Transverse colon (tissue), 4 donors: Measurements from ENCODE around the gene MPL. TPM values are rescaled to one million over a fixed set of nuclear protein-coding genes. Genes with fewer than 3 reads are reported as not detected.

Experiments
- DNase-seq: peaks from one replicate; pipeline ENCODE4 v3.0.0-alpha.2; 2019
- H3K27ac ChIP-seq, 4 donors: fragments of 200-600 bp; sonication (generic); 2 replicates each; pipeline ENCODE4 v1.5.1; 2016 to 2018; ENCODE audit warnings: inconsistent platforms in 4 of 4
- H3K27me3 ChIP-seq: fragments of 200-600 bp; sonication (generic); 2 replicates; pipeline ENCODE4 v1.5.1; 2017; ENCODE audit warnings: inconsistent platforms
- H3K36me3 ChIP-seq, 4 donors: fragments of 200-600 bp; sonication (generic); 2 replicates each; pipeline ENCODE4 v1.5.1; 2017 to 2019; ENCODE audit warnings: inconsistent platforms in 4 of 4
- H3K4me1 ChIP-seq, 4 donors: fragments of 200-600 bp; sonication (generic); 2 replicates each; pipeline ENCODE4 v1.5.1; 2017 to 2020; ENCODE audit warnings: inconsistent platforms in 4 of 4
- H3K4me3 ChIP-seq, 4 donors: fragments of 200-600 bp; sonication (generic); 1 replicate in 1 of 4; 2 replicates in 3 of 4; pipeline versions ENCODE4 v1.5.1 to v1.6.1; 2017 to 2019; ENCODE audit warnings: inconsistent platforms in 4 of 4
- H3K9me3 ChIP-seq, 2 donors: fragments of 200-600 bp; sonication (generic); 2 replicates each; pipeline ENCODE4 v1.5.1; 2017 to 2019; ENCODE audit warnings: inconsistent platforms in 2 of 2
- EP300 ChIP-seq: sonication (generic); formaldehyde crosslinking; IDR thresholded peaks from one replicate; pipeline ENCODE4 v1.6.1; 2017; ENCODE audit warnings: antibody characterized with exemption, low read depth
- POLR2A ChIP-seq: fragments of 450-650 bp; IDR thresholded peaks from one replicate; pipeline ENCODE4 v1.6.1; 2016; ENCODE audit warnings: antibody characterized with exemption, mild to moderate bottlenecking, moderate library complexity
- POLR2AphosphoS5 ChIP-seq, 3 donors: sonication (generic); formaldehyde crosslinking; IDR thresholded peaks; one replicate each; pipeline ENCODE4 v1.6.1; 2016; ENCODE audit warnings: antibody characterized with exemption in 3 of 3
- WGBS, 2 donors: methylation state at CpG; one replicate each; pipeline ENCODE4 v1.1.5; 2018; ENCODE audit warnings: low coverage in 1 of 2; 5-methylcytosine and 5-hydroxymethylcytosine counted together
- in situ Hi-C, 4 donors: fragments of 200-750 bp; cut with MboI; loops; one replicate each; pipeline versions ENCODE4 v1.15.0 to v1.15.1; 2017; ENCODE audit warnings: low sequenced_read_pairs in 3 of 4, low pct_ligation_motif_present in 1 of 4, low pct_unique_long_range_greater_than_20kb in 1 of 4
- intact Hi-C: fragments of 100-400 bp; cut with DNase I; formaldehyde crosslinking; loops from one replicate; pipeline ENCODE4 v1.15.1; 2023; ENCODE audit warnings: low total_unique reads
- total RNA-seq, 4 donors: library from RNA; depleted of rRNA; stranded (reverse); fragments of >200 nt; gene quantifications; one replicate each; pipeline ENCODE4 v1.1.0, GENCODE V29; 2016
- TF ChIP-seq, protein P1 (sequence below), 5 experiments: fragments of 200-600 bp in 3 of 5; fragments of 450-650 bp in 2 of 5; sonication (generic) in 3 of 5; IDR thresholded peaks; 1 replicate in 2 of 5; 2 replicates in 3 of 5; pipeline ENCODE4 v1.5.1; 2016 to 2017; ENCODE audit warnings: antibody characterized with exemption in 5 of 5, inconsistent platforms in 3 of 5, mild to moderate bottlenecking in 2 of 5, moderate library complexity in 1 of 5

MPL gene
- total RNA-seq, 4 donors from 2014 or later, result 0.32 TPM; not detected in 3

DNA sequence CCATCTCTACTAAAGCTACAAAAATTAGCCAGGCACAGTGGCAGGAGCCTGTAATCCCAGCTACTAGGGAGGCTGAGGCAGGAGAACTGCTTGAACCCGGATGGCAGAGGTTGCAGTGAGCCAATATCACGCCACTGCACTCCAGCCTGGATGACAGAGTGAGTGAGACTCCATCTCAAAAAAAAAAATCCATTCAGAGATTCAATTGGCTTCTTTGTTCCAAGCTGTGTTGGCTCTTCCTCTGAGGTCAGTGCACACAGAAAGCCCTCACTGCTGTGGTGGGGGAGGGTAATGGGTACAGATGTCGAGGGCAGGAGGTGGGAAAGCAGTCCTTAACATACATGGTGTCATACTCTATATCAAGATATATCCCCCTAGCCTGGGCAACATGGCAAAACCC, 22.1 kb upstream of the MPL start:
- Histone ChIP-seq H3K4me3 (no peak overlapping the region), H3K27me3 (no peaks in the 10 kb centered on the region), H3K27ac (no peak overlapping the region), H3K36me3 (no peaks in the 10 kb centered on the region), H3K4me1 (peaks cover 0 to 13% (median 7%) of the 10 kb centered on the region in 4 donors), H3K9me3 (no peaks in the 10 kb centered on the region)
- TF ChIP-seq POLR2A (no peak), POLR2AphosphoS5 (IDR thresholded peaks at IDR 0.05) (no peak), EP300 (no peak)
- TF ChIP-seq, protein P1, sequence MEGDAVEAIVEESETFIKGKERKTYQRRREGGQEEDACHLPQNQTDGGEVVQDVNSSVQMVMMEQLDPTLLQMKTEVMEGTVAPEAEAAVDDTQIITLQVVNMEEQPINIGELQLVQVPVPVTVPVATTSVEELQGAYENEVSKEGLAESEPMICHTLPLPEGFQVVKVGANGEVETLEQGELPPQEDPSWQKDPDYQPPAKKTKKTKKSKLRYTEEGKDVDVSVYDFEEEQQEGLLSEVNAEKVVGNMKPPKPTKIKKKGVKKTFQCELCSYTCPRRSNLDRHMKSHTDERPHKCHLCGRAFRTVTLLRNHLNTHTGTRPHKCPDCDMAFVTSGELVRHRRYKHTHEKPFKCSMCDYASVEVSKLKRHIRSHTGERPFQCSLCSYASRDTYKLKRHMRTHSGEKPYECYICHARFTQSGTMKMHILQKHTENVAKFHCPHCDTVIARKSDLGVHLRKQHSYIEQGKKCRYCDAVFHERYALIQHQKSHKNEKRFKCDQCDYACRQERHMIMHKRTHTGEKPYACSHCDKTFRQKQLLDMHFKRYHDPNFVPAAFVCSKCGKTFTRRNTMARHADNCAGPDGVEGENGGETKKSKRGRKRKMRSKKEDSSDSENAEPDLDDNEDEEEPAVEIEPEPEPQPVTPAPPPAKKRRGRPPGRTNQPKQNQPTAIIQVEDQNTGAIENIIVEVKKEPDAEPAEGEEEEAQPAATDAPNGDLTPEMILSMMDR (IDR thresholded peaks at IDR 0.05), result no peak
- 90 to 100% methylated on average over 1 to 3 of the region's 3 CpGs for WGBS, 2 donors
- intact Hi-C loops (no loop called here), in situ Hi-C loops (no loop called here)
- DNase-seq, result no peak

DNA sequence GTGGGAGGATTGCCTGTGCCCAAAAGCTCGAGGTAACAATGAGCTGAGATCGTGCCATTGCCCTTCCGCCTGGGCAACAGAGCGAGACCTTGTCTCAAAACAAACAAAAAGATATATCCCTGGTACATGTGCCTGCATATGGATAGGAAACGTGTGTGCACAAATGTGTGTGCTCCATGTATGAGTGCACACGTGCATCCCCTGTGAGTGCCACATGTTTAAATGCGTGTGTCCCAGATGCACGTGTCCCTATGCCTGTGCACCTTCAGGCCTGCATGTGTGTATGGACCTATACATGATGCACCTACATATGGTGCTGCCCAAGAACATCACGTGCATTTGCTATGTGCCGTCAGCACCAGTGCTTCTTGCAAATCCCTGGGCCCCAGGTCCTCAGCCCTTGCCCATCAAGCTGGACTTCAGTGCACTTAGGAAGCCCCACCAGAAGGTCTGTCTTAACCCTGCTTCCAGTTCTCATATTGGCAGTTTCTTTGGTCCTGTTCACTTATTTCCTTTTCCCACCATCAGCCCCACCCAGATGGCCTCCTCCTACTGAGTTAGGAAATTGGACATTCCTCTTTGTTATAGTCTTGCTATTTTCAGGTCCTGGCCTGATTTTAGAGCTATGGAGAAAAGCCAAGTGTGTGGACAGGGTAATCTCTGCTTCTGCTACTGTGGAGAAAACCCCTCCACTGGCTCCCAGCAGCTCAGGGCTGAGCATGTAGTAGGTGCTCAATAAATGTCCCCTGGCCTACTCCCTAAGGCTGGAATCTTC, 21.5 kb upstream of the MPL start:
- H3K9me3 ChIP-seq, result no peaks in the 10 kb centered on the region
- peaks cover 0 to 13% (median 7%) of the 10 kb centered on the region in 4 donors for H3K4me1 ChIP-seq
- H3K27me3 ChIP-seq, result no peaks in the 10 kb centered on the region
- no peaks in the 10 kb centered on the region for H3K36me3 ChIP-seq
- TF ChIP-seq POLR2AphosphoS5 (IDR thresholded peaks at IDR 0.05) (no peak), EP300 (no peak), POLR2A (no peak)
- TF ChIP-seq, protein P1 (IDR thresholded peaks at IDR 0.05), result no peak
- H3K4me3 ChIP-seq, result no peak overlapping the region
- H3K27ac ChIP-seq, result no peak overlapping the region
- no peak for DNase-seq
- intact Hi-C loops (no loop called here), in situ Hi-C loops (no loop called here)
- WGBS, 2 donors, result 76 to 87% methylated on average over 3 to 10 of the region's 10 CpGs

DNA sequence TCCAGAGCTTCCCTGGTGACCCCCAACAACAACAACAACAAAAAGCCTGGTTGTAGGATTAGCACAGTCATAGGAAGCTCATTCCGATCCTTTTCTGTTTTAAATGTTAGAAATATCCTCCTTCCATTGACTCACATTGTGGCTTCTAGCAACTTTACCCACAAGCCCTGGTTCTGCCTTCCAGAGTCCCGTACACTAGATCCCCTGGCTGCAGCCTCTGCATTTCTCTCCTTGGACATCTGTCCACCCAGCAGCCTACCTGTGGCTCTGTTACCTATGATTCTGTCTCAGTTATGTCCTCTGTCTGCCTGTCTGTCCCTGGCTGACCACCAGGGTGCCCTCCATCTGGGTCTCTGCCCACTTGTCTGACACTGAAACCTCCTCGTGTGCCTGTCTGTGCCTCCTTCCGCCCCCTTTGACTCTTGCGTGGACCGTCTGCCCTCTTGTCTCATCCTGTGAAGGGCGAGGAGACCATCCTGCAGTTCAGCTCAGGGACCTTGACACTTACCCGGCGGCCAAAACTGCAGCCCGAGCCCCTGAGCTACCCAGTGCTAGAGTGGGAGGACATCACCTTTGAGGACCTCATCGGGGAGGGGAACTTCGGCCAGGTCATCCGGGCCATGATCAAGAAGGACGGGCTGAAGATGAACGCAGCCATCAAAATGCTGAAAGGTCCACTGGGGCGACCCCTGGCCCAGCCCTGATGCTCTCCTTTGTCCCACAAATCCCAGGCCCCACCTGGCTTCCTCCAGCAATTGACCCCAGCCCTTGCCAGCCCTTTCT, 20.7 kb upstream of the MPL start:
- DNase-seq, result no peak
- no peak overlapping the region for H3K4me3 ChIP-seq
- H3K36me3 ChIP-seq, result no peaks in the 10 kb centered on the region
- peaks cover 0 to 13% (median 7%) of the 10 kb centered on the region in 4 donors for H3K4me1 ChIP-seq
- TF ChIP-seq POLR2A (no peak), EP300 (no peak), POLR2AphosphoS5 (IDR thresholded peaks at IDR 0.05) (no peak)
- TF ChIP-seq, protein P1 (IDR thresholded peaks at IDR 0.05), result no peak
- no peaks in the 10 kb centered on the region for H3K9me3 ChIP-seq
- in situ Hi-C loops, result no loop called here
- H3K27ac ChIP-seq, result no peak overlapping the region
- WGBS, 2 donors, result 84 to 100% methylated on average over 2 to 16 of the region's 16 CpGs
- intact Hi-C loops, result no loop called here
- no peaks in the 10 kb centered on the region for H3K27me3 ChIP-seq

- peaks cover 0 to 13% (median 7%) of the 10 kb centered on the region in 4 donors for H3K4me1 ChIP-seq
- no peak overlapping the region for H3K27ac ChIP-seq
- TF ChIP-seq, protein P1 (IDR thresholded peaks at IDR 0.05), result no peak
- no peak for TF ChIP-seq POLR2AphosphoS5 (IDR thresholded peaks at IDR 0.05)
- TF ChIP-seq POLR2A, result no peak
- no peak for TF ChIP-seq EP300
- in situ Hi-C loops (no loop called here), intact Hi-C loops (no loop called here)
- WGBS, 2 donors, result 90% methylated on average over 15 of the region's 15 CpGs; no CpG with 5 or more reads in 1 of the 2 donors
- no peaks in the 10 kb centered on the region for H3K36me3 ChIP-seq
- no peaks in the 10 kb centered on the region for H3K27me3 ChIP-seq
- no peak overlapping the region for H3K4me3 ChIP-seq
- H3K9me3 ChIP-seq, result no peaks in the 10 kb centered on the region
- no peak for DNase-seq
Observed at GRCh38 chr1:43317817-43318471, 19.7 kb upstream of the MPL start.
